GM13976 (cell line): ENCODE measurements around the gene ST3GAL3.

ENCODE experiments used
- DNase-seq: peaks from one replicate; pipeline ENCODE4 v3.0.0; 2012; ENCODE audit warnings: low spot score
- CTCF ChIP-seq: IDR thresholded peaks from 2 replicates; pipeline ENCODE4 v1.5.1; 2012; ENCODE audit warnings: borderline replicate concordance, mild to moderate bottlenecking; ENCODE audit not compliant: insufficient read depth; ENCODE audit errors: extremely low read depth, missing control alignments, control extremely low read depth
- in situ Hi-C: fragments of 300-500 bp; cut with MboI; formaldehyde crosslinking; loops from one replicate; pipeline ENCODE4 v1.12.0; 2022; ENCODE audit warnings: low sequenced_read_pairs, mixed read lengths, inconsistent platforms; ENCODE audit not compliant: unreplicated experiment

Gene ST3GAL3

GRCh38 chr1:43963006-43963405 lies 255.7 kb downstream of the ST3GAL3 start:
- DNase-seq = no peak
- in situ Hi-C loops = no loop called here
- no peak for TF ChIP-seq CTCF

GRCh38 chr1:43963890-43964289 lies 256.6 kb downstream of the ST3GAL3 start:
- TF ChIP-seq CTCF = no peak
- DNase-seq = no peak
- in situ Hi-C loops = no loop called here

GRCh38 chr1:43965316-43965715 lies 258.0 kb downstream of the ST3GAL3 start:
- no peak for TF ChIP-seq CTCF
- in situ Hi-C loops = no loop called here
- DNase-seq = no peak

GRCh38 chr1:43968348-43968948 lies 261.1 kb downstream of the ST3GAL3 start:
- DNase-seq = peak; percentile 58
- in situ Hi-C loops = no loop called here
- no peak for TF ChIP-seq CTCF

GRCh38 chr1:43969416-43969745 lies 262.0 kb downstream of the ST3GAL3 start:
- no peak for TF ChIP-seq CTCF
- DNase-seq = no peak
- in situ Hi-C loops = no loop called here

- peak; percentile 99 for DNase-seq
- no peak for TF ChIP-seq CTCF
- in situ Hi-C loops = no loop called here
Measured at GRCh38 chr1:43969746-43970466, 262.6 kb downstream of the ST3GAL3 start, which contains the start of gene DPH2. Gene DPH2 (plus strand): TSS chr1:43970010. CDS start chr1:43970176, 166 bp downstream.
